ENCODE measurements around the gene UGT2B10. TPM values are rescaled to one million over a fixed set of nuclear protein-coding genes. Genes with fewer than 3 reads are reported as not detected.
A peak's percentile ranks its signal among the peaks of the same experiment; 100 is the strongest.

UGT2B10 gene
- total RNA-seq, 1 experiment from 2014 or later = 0.25 TPM

GRCh38 chr4:68861057-68861456 lies 45.3 kb downstream of the UGT2B10 start:
- ChIA-PET POLR2A (no interaction called here), CTCF (no interaction called here)
- TF ChIP-seq CTCF (IDR thresholded peaks at IDR 0.05; ENCODE audit: insufficient read depth in 1 of 2, low read depth in 1 of 2, low read length in 1 of 2, severe bottlenecking in 1 of 2, unreplicated experiment in 1 of 2) = no peak
- Mint-ChIP-seq H3K9me3 (ENCODE audit: unreplicated experiment) (no peaks in the 10 kb centered on the region), H3K27me3 (ENCODE audit: insufficient read depth, unreplicated experiment) (no peaks in the 10 kb centered on the region), H3K4me1 (ENCODE audit: low read depth, unreplicated experiment) (peaks cover 28% of the 10 kb centered on the region), H3K36me3 (ENCODE audit: insufficient read depth, unreplicated experiment) (peaks cover 8% of the 10 kb centered on the region), H3K27ac (ENCODE audit: unreplicated experiment) (no peak overlapping the region), H3K4me3 (ENCODE audit: unreplicated experiment) (no peak overlapping the region)
- BruUV-seq (replicated peaks) = no TSS peak
- no peak for DNase-seq
- intact Hi-C loops (cut with micrococcal nuclease; ENCODE audit: unreplicated experiment) = loop anchor here (5.0 kb wide), 1 partner anchor 204 kb away; no protein-coding TSS in a partner anchor
- no peaks in the 10 kb centered on the region for H3K36me3 ChIP-seq (ENCODE audit: control insufficient read depth, insufficient read depth, low read length)
- H3K4me1 ChIP-seq = peaks cover 24% of the 10 kb centered on the region
- peaks cover 50% of the 10 kb centered on the region for H3K9me3 ChIP-seq
- H3K27me3 ChIP-seq (replicated peaks; ENCODE audit: control insufficient read depth, insufficient read depth, low read length) = no peaks in the 10 kb centered on the region
- no peak overlapping the region for H3K4me3 ChIP-seq (ENCODE audit: low read depth, low read length)

GRCh38 chr4:68864438-68865187 lies 48.8 kb downstream of the UGT2B10 start:
- ChIA-PET CTCF (interaction anchor here (0.6 to 1.2 kb wide), 3 partner anchors 42 to 330 kb away, joined by 3 to 7 read pairs (median 5); no protein-coding TSS in a partner anchor), POLR2A (interaction anchor here (0.6 to 1.2 kb wide), 3 partner anchors 42 to 850 kb away, joined by 7 to 19 read pairs (median 7); no protein-coding TSS in a partner anchor)
- Histone ChIP-seq H3K9me3 (peaks cover 54% of the 10 kb centered on the region), H3K27me3 (replicated peaks; ENCODE audit: control insufficient read depth, insufficient read depth, low read length) (no peaks in the 10 kb centered on the region), H3K4me1 (peaks cover 34% of the 10 kb centered on the region), H3K4me3 (ENCODE audit: low read depth, low read length) (no peak overlapping the region), H3K36me3 (ENCODE audit: control insufficient read depth, insufficient read depth, low read length) (no peaks in the 10 kb centered on the region)
- Mint-ChIP-seq H3K27me3 (ENCODE audit: insufficient read depth, unreplicated experiment) (no peaks in the 10 kb centered on the region), H3K9me3 (ENCODE audit: unreplicated experiment) (no peaks in the 10 kb centered on the region), H3K4me1 (ENCODE audit: low read depth, unreplicated experiment) (peaks cover 32% of the 10 kb centered on the region), H3K36me3 (ENCODE audit: insufficient read depth, unreplicated experiment) (peaks cover 25% of the 10 kb centered on the region), H3K27ac (ENCODE audit: unreplicated experiment) (peak overlapping the region; percentile 82), H3K4me3 (ENCODE audit: unreplicated experiment) (peak overlapping the region; percentile 54)
- TF ChIP-seq CTCF (IDR thresholded peaks at IDR 0.05; ENCODE audit: insufficient read depth in 1 of 2, low read depth in 1 of 2, low read length in 1 of 2, severe bottlenecking in 1 of 2, unreplicated experiment in 1 of 2) = no peak
- intact Hi-C loops (cut with micrococcal nuclease; ENCODE audit: unreplicated experiment) = loop anchor here (1.0 to 5.0 kb wide), 9 partner anchors 8 to 582 kb away; no protein-coding TSS in a partner anchor
- no TSS peak for BruUV-seq (replicated peaks)
- peak; percentile 89 to 96 for DNase-seq

- peak in 1 of 2 experiments; percentile 55 for DNase-seq
- H3K27me3 Mint-ChIP-seq (ENCODE audit: insufficient read depth, unreplicated experiment) = no peaks in the 10 kb centered on the region
- peak overlapping the region; percentile 82 for H3K27ac Mint-ChIP-seq (ENCODE audit: unreplicated experiment)
- peaks cover 49% of the 10 kb centered on the region for H3K9me3 ChIP-seq
- no peaks in the 10 kb centered on the region for H3K36me3 ChIP-seq (ENCODE audit: control insufficient read depth, insufficient read depth, low read length)
- H3K36me3 Mint-ChIP-seq (ENCODE audit: insufficient read depth, unreplicated experiment) = peaks cover 25% of the 10 kb centered on the region
- no peak for TF ChIP-seq CTCF (IDR thresholded peaks at IDR 0.05; ENCODE audit: insufficient read depth in 1 of 2, low read depth in 1 of 2, low read length in 1 of 2, severe bottlenecking in 1 of 2, unreplicated experiment in 1 of 2)
- H3K27me3 ChIP-seq (replicated peaks; ENCODE audit: control insufficient read depth, insufficient read depth, low read length) = no peaks in the 10 kb centered on the region
- no peaks in the 10 kb centered on the region for H3K9me3 Mint-ChIP-seq (ENCODE audit: unreplicated experiment)
- peaks cover 34% of the 10 kb centered on the region for H3K4me1 ChIP-seq
- ChIA-PET CTCF (interaction anchor here (1.2 kb wide), 1 partner anchor 132 kb away, joined by 7 read pairs; no protein-coding TSS in a partner anchor), POLR2A (interaction anchor here (1.2 kb wide), 1 partner anchor 132 kb away, joined by 19 read pairs; no protein-coding TSS in a partner anchor)
- intact Hi-C loops (cut with micrococcal nuclease; ENCODE audit: unreplicated experiment) = loop anchor here (2.0 kb wide), 6 partner anchors 42 to 582 kb away; no protein-coding TSS in a partner anchor
- H3K4me3 Mint-ChIP-seq (ENCODE audit: unreplicated experiment) = peak overlapping the region; percentile 54
- no TSS peak for BruUV-seq (replicated peaks)
- no peak overlapping the region for H3K4me3 ChIP-seq (ENCODE audit: low read depth, low read length)
- peaks cover 32% of the 10 kb centered on the region for H3K4me1 Mint-ChIP-seq (ENCODE audit: low read depth, unreplicated experiment)
These were observed 49.4 kb downstream of the UGT2B10 start for GRCh38 chr4:68865188-68865638.
